NCI-H146 (cell line): ENCODE data around the gene SAMD13.

Experiments
- DNase-seq: peaks from one replicate; lab custom pipeline; 2025; lab: John Stamatoyannopoulos, UW

Gene SAMD13

GRCh38 chr1:84373436-84374141 lies 72.1 kb downstream of the SAMD13 start:
- DNase-seq = no peak

- DNase-seq = no peak
Observed at GRCh38 chr1:84374991-84375696, 73.6 kb downstream of the SAMD13 start.

GRCh38 chr1:84376000-84376910 lies 74.7 kb downstream of the SAMD13 start:
- no peak for DNase-seq

GRCh38 chr1:84377480-84378095 lies 76.1 kb downstream of the SAMD13 start:
- DNase-seq = no peak

GRCh38 chr1:84379138-84379916 lies 77.8 kb downstream of the SAMD13 start:
- DNase-seq = no peak

- DNase-seq = no peak
Observed at GRCh38 chr1:84379917-84380180, 78.3 kb downstream of the SAMD13 start.

GRCh38 chr1:84382127-84382526 lies 80.6 kb downstream of the SAMD13 start:
- DNase-seq = no peak

GRCh38 chr1:84385347-84385746 lies 83.8 kb downstream of the SAMD13 start:
- no peak for DNase-seq

GRCh38 chr1:84386716-84387479 lies 85.4 kb downstream of the SAMD13 start:
- peak; percentile 28 for DNase-seq

GRCh38 chr1:84387480-84388163 lies 86.1 kb downstream of the SAMD13 start:
- peak; percentile 11 for DNase-seq

GRCh38 chr1:84390226-84390625 lies 88.7 kb downstream of the SAMD13 start:
- DNase-seq = no peak

- DNase-seq = no peak
Observed at GRCh38 chr1:84398175-84399155, 97.0 kb downstream of the SAMD13 start, which contains the start of gene DNASE2B. Gene DNASE2B (plus strand): TSS chr1:84398484. CDS start chr1:84398565, 81 bp downstream.
